HCT116 (cell line): ENCODE data around the gene ZNF286A. TPM values are rescaled to one million over a fixed set of nuclear protein-coding genes. Genes with fewer than 3 reads are reported as not detected.

ENCODE experiments used
- ATAC-seq: fragments of 200-7000 bp; cut with Tn5 transposase; 2 replicates; pipeline ENCODE4 v1.9.1; 2020; ENCODE audit warnings: mild to moderate bottlenecking, moderate library complexity
- BruUV-seq: library from RNA; stranded (reverse); fragments of 400-500 nt; replicated peaks from 2 replicates; lab custom pipeline; 2021; lab: Mats Ljungman, UMichigan
- CTCF ChIA-PET: fragments of 300-600 bp; sonication (Branson Sonifier 250); formaldehyde crosslinking; loops from one replicate; lab custom pipeline; 2021; ENCODE audit warnings: antibody characterized with exemption; lab: Charles Lee
- POLR2A ChIA-PET: fragments of 300-600, 350-600 bp; sonication (Branson Sonifier 250); formaldehyde crosslinking; loops from one replicate; lab custom pipeline; 2021; ENCODE audit warnings: antibody characterized with exemption; lab: Charles Lee
- RAD21 ChIA-PET, 2 experiments: fragments of 300-600 bp; sonication (Branson Sonifier 250); formaldehyde crosslinking; loops; one replicate each; lab custom pipeline; 2023; ENCODE audit warnings: low total read pairs in 2 of 2; ENCODE audit not compliant: uncharacterized antibody in 2 of 2, unreplicated experiment in 2 of 2, low non-redundant PET in 1 of 2; lab: Charles Lee
- DNase-seq: peaks from one replicate; pipeline ENCODE4 v3.0.0-alpha.2; 2010; ENCODE audit warnings: low read depth, low spot score
- H2AFZ ChIP-seq: fragments of 200-600 bp; shearing (Covaris generic), sonication (generic); 2 replicates; pipeline ENCODE4 v1.6.1; 2017; ENCODE audit warnings: low read depth, mixed run types, mixed read lengths, antibody characterized with exemption, low read length; ENCODE audit not compliant: poor library complexity, severe bottlenecking
- H3K27ac ChIP-seq: 2 replicates; pipeline ENCODE4 v1.5.1; 2012; ENCODE audit warnings: low read depth, low read length
- H3K27me3 ChIP-seq: fragments of 200-600 bp; sonication (generic); 2 replicates; pipeline ENCODE4 v1.6.1; 2016; ENCODE audit warnings: mixed run types, low read length, mixed read lengths; ENCODE audit not compliant: insufficient read depth
- H3K36me3 ChIP-seq, 2 experiments: fragments of 200-500 bp in 1 of 2; fragments of 200-600 bp in 1 of 2; sonication (Bioruptor generic) in 1 of 2; sonication (generic) in 1 of 2; 2 replicates each; pipeline versions ENCODE4 v1.5.1 to v1.6.1; 2014 to 2016; ENCODE audit warnings: low read length in 2 of 2, inconsistent platforms in 1 of 2, mixed read lengths in 1 of 2, mixed run types in 1 of 2; ENCODE audit not compliant: insufficient read depth in 2 of 2, control insufficient read depth in 1 of 2
- H3K4me1 ChIP-seq, 2 experiments: fragments of 200-600 bp in 1 of 2; sonication (generic) in 1 of 2; 2 replicates each; pipeline versions ENCODE4 v1.5.1 to v1.6.1; 2012 to 2017; ENCODE audit warnings: low read length in 2 of 2, inconsistent platforms in 1 of 2, mild to moderate bottlenecking in 1 of 2, mixed read lengths in 1 of 2, mixed run types in 1 of 2, moderate library complexity in 1 of 2; ENCODE audit not compliant: insufficient read depth in 2 of 2, control insufficient read depth in 1 of 2
- H3K4me2 ChIP-seq: fragments of 200-600 bp; sonication (generic); 2 replicates; pipeline ENCODE4 v1.6.1; 2017; ENCODE audit warnings: mixed run types, low read length, mixed read lengths
- H3K4me3 ChIP-seq, 2 experiments: fragments of 200-600 bp in 1 of 2; sonication (generic) in 1 of 2; replicated peaks in 1 of 2; 2 replicates each; pipeline ENCODE4 v1.5.1; 2011 to 2016; ENCODE audit warnings: low read length in 2 of 2, control low read depth in 1 of 2, low read depth in 1 of 2, mild to moderate bottlenecking in 1 of 2, mixed read lengths in 1 of 2, mixed run types in 1 of 2
- H3K79me2 ChIP-seq: fragments of 200-600 bp; sonication (generic); 2 replicates; pipeline ENCODE4 v1.6.1; 2017; ENCODE audit warnings: mild to moderate bottlenecking, mixed run types, low read length, moderate library complexity, mixed read lengths; ENCODE audit not compliant: insufficient read depth
- H3K9ac ChIP-seq: fragments of 200-600 bp; sonication (generic); 2 replicates; pipeline ENCODE4 v1.6.1; 2016; ENCODE audit warnings: low read length, mixed read lengths
- H3K9me2 ChIP-seq: fragments of 200-600 bp; sonication (generic), shearing (Covaris generic); 2 replicates; pipeline ENCODE4 v1.6.1; 2017; ENCODE audit warnings: mixed run types, mild to moderate bottlenecking, moderate library complexity; ENCODE audit not compliant: insufficient read depth
- H3K9me3 ChIP-seq, 2 experiments: fragments of 200-500 bp in 1 of 2; fragments of 200-600 bp in 1 of 2; sonication (Bioruptor generic) in 1 of 2; sonication (generic) in 1 of 2; 2 replicates each; pipeline ENCODE4 v1.6.1; 2014 to 2017; ENCODE audit warnings: low read length in 2 of 2, mixed read lengths in 2 of 2, inconsistent platforms in 1 of 2, low read depth in 1 of 2, mild to moderate bottlenecking in 1 of 2, mixed run types in 1 of 2, moderate library complexity in 1 of 2; ENCODE audit not compliant: control insufficient read depth in 1 of 2, insufficient read depth in 1 of 2
- H4K20me1 ChIP-seq: fragments of 200-600 bp; sonication (generic), shearing (Covaris generic); 2 replicates; pipeline ENCODE4 v1.6.1; 2017; ENCODE audit warnings: mixed run types, mild to moderate bottlenecking, moderate library complexity; ENCODE audit not compliant: insufficient read depth
- CBX3 ChIP-seq: IDR thresholded peaks from 2 replicates; pipeline ENCODE4 v1.6.1; 2012; ENCODE audit warnings: low read depth
- EGR1 ChIP-seq: IDR thresholded peaks from 2 replicates; pipeline ENCODE4 v1.6.1; 2012; ENCODE audit warnings: low read depth
- FOSL1 ChIP-seq: IDR thresholded peaks from 2 replicates; pipeline ENCODE4 v1.6.1; 2012; ENCODE audit warnings: low read depth
- JUND ChIP-seq: IDR thresholded peaks from 2 replicates; pipeline ENCODE4 v1.6.1; 2012
- POLR2A ChIP-seq: IDR thresholded peaks from 2 replicates; pipeline ENCODE4 v1.7.0; 2011; ENCODE audit warnings: borderline replicate concordance; ENCODE audit not compliant: insufficient read depth, insufficient read length; ENCODE audit errors: extremely low read depth
- POLR2AphosphoS5 ChIP-seq: IDR thresholded peaks from 2 replicates; pipeline ENCODE4 v1.6.1; 2011; ENCODE audit warnings: mild to moderate bottlenecking, low read depth, low read length, moderate library complexity
- SIN3A ChIP-seq: IDR thresholded peaks from 2 replicates; pipeline ENCODE4 v1.6.1; 2012; ENCODE audit warnings: low read depth
- SP1 ChIP-seq: IDR thresholded peaks from 2 replicates; pipeline ENCODE4 v1.6.1; 2012; ENCODE audit warnings: low read depth
- ZNF274 ChIP-seq: fragments of 200-500 bp; sonication (Bioruptor generic); IDR thresholded peaks from 2 replicates; pipeline ENCODE4 v1.6.1; 2014; ENCODE audit warnings: mild to moderate bottlenecking, low read depth, low read length, inconsistent platforms
- intact Hi-C: fragments of 100-400 bp; cut with micrococcal nuclease; formaldehyde crosslinking; loops from 2 replicates; pipeline ENCODE4 v1.10.0; 2022
- total RNA-seq: library from RNA; stranded (reverse); gene quantifications from one replicate; pipeline ENCODE4 v1.2.1, GENCODE V29; 2021; ENCODE audit not compliant: unreplicated experiment
- TF ChIP-seq, protein P1 (sequence below): IDR thresholded peaks from 2 replicates; pipeline ENCODE4 v1.6.1; 2012; ENCODE audit warnings: low read depth
- TF ChIP-seq, protein P2 (sequence below): IDR thresholded peaks from 2 replicates; pipeline ENCODE4 v1.6.1; 2012
- TF ChIP-seq, protein P3 (sequence below): IDR thresholded peaks from 2 replicates; pipeline ENCODE4 v1.6.1; 2011; ENCODE audit warnings: mild to moderate bottlenecking, low read length, moderate library complexity; ENCODE audit not compliant: insufficient replicate concordance; ENCODE audit errors: extremely low read depth
- TF ChIP-seq, protein P4 (sequence below): IDR thresholded peaks from 2 replicates; pipeline ENCODE4 v1.6.1; 2012

ZNF286A gene
- total RNA-seq, 1 experiment from 2014 or later: 37.0 TPM

DNA sequence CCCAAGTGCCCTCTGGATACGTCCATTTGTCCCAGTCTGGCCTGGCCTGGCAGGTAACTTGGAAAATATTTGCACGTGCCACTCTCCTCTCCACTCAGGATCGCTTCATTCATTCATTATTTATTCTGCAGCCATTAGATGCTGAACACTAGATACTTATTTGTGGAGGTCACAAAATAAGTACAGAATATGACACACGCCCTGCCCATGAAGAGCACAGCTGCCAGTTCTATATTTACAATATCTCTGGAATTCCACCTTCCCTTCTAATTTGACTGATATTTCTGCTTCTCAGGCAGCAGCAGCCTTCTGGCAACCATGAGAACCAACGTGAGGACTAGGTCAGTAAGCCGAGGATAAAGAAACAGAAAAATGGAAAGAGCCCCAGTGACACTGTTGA lies 36.4 kb upstream of the ZNF286A start:
- Histone ChIP-seq H3K4me2 (no peak overlapping the region), H3K4me1 (peaks cover 23 to 44% of the 10 kb centered on the region in 2 experiments), H2AFZ (no peak overlapping the region), H3K27me3 (no peaks in the 10 kb centered on the region), H3K36me3 (peaks cover 2 to 7% of the 10 kb centered on the region in 2 experiments; a peak in 2 of 4 replicates), H3K9ac (no peak overlapping the region), H4K20me1 (no peaks in the 10 kb centered on the region)
- RAD21 ChIA-PET: no interaction called here
- no peak for ATAC-seq
- intact Hi-C loops: no loop called here
- TF ChIP-seq, protein P1, sequence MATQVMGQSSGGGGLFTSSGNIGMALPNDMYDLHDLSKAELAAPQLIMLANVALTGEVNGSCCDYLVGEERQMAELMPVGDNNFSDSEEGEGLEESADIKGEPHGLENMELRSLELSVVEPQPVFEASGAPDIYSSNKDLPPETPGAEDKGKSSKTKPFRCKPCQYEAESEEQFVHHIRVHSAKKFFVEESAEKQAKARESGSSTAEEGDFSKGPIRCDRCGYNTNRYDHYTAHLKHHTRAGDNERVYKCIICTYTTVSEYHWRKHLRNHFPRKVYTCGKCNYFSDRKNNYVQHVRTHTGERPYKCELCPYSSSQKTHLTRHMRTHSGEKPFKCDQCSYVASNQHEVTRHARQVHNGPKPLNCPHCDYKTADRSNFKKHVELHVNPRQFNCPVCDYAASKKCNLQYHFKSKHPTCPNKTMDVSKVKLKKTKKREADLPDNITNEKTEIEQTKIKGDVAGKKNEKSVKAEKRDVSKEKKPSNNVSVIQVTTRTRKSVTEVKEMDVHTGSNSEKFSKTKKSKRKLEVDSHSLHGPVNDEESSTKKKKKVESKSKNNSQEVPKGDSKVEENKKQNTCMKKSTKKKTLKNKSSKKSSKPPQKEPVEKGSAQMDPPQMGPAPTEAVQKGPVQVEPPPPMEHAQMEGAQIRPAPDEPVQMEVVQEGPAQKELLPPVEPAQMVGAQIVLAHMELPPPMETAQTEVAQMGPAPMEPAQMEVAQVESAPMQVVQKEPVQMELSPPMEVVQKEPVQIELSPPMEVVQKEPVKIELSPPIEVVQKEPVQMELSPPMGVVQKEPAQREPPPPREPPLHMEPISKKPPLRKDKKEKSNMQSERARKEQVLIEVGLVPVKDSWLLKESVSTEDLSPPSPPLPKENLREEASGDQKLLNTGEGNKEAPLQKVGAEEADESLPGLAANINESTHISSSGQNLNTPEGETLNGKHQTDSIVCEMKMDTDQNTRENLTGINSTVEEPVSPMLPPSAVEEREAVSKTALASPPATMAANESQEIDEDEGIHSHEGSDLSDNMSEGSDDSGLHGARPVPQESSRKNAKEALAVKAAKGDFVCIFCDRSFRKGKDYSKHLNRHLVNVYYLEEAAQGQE: no peak
- no peak for TF ChIP-seq ZNF274
- no peak for TF ChIP-seq POLR2AphosphoS5
- TF ChIP-seq CBX3: no peak
- no peak for TF ChIP-seq FOSL1
- no peak for TF ChIP-seq SIN3A
- no peak for TF ChIP-seq EGR1
- no peak for TF ChIP-seq SP1
- TF ChIP-seq, protein P2, sequence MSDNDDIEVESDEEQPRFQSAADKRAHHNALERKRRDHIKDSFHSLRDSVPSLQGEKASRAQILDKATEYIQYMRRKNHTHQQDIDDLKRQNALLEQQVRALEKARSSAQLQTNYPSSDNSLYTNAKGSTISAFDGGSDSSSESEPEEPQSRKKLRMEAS: no peak
- TF ChIP-seq, protein P3, sequence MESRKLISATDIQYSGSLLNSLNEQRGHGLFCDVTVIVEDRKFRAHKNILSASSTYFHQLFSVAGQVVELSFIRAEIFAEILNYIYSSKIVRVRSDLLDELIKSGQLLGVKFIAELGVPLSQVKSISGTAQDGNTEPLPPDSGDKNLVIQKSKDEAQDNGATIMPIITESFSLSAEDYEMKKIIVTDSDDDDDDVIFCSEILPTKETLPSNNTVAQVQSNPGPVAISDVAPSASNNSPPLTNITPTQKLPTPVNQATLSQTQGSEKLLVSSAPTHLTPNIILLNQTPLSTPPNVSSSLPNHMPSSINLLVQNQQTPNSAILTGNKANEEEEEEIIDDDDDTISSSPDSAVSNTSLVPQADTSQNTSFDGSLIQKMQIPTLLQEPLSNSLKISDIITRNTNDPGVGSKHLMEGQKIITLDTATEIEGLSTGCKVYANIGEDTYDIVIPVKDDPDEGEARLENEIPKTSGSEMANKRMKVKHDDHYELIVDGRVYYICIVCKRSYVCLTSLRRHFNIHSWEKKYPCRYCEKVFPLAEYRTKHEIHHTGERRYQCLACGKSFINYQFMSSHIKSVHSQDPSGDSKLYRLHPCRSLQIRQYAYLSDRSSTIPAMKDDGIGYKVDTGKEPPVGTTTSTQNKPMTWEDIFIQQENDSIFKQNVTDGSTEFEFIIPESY: no peak
- no peak for TF ChIP-seq POLR2A
- TF ChIP-seq, protein P4, sequence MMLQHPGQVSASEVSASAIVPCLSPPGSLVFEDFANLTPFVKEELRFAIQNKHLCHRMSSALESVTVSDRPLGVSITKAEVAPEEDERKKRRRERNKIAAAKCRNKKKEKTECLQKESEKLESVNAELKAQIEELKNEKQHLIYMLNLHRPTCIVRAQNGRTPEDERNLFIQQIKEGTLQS: no peak
- TF ChIP-seq JUND: no peak
- TF ChIP-seq, all 23 proteins: peak for 0
- Histone ChIP-seq H3K4me3 (no peak overlapping the region), H3K79me2 (no peaks in the 10 kb centered on the region), H3K27ac (no peak overlapping the region), H3K9me3 (no peaks in the 10 kb centered on the region), H3K9me2 (no peaks in the 10 kb centered on the region)
- CTCF ChIA-PET: no interaction called here
- no TSS peak for BruUV-seq
- POLR2A ChIA-PET: no interaction called here
- no peak for DNase-seq
